Measurements from ENCODE around the gene CD276.
A peak's percentile ranks its signal among the peaks of the same experiment; 100 is the strongest.

The CD276 gene

DNA sequence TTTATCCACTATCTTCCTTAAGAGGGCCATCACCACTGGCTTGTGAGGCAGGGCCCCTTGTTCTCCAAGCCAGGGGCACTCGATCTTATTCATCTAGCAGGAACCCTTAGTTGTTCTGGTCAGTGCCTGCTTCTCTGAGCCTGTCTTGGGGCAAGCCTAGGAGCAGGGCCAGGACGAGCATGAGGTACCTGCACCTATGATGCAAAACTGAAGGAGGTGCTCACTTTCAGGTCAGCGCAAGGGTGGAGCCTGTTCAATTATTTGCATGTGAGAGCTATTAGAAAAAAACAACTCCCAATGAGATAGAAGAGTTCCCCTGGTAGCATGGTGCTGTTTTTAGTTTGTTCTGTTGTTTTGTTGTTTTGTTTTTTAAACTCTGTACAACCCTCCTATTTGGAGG is 5.0 kb upstream of the CD276 start:
- TF ChIP-seq ZFX (IDR thresholded peaks at IDR 0.05; ENCODE audit: borderline replicate concordance), result no peak
- TF ChIP-seq, protein P1, sequence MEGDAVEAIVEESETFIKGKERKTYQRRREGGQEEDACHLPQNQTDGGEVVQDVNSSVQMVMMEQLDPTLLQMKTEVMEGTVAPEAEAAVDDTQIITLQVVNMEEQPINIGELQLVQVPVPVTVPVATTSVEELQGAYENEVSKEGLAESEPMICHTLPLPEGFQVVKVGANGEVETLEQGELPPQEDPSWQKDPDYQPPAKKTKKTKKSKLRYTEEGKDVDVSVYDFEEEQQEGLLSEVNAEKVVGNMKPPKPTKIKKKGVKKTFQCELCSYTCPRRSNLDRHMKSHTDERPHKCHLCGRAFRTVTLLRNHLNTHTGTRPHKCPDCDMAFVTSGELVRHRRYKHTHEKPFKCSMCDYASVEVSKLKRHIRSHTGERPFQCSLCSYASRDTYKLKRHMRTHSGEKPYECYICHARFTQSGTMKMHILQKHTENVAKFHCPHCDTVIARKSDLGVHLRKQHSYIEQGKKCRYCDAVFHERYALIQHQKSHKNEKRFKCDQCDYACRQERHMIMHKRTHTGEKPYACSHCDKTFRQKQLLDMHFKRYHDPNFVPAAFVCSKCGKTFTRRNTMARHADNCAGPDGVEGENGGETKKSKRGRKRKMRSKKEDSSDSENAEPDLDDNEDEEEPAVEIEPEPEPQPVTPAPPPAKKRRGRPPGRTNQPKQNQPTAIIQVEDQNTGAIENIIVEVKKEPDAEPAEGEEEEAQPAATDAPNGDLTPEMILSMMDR (IDR thresholded peaks at IDR 0.05), result no peak
- no peak overlapping the region for H3K27ac ChIP-seq

DNA sequence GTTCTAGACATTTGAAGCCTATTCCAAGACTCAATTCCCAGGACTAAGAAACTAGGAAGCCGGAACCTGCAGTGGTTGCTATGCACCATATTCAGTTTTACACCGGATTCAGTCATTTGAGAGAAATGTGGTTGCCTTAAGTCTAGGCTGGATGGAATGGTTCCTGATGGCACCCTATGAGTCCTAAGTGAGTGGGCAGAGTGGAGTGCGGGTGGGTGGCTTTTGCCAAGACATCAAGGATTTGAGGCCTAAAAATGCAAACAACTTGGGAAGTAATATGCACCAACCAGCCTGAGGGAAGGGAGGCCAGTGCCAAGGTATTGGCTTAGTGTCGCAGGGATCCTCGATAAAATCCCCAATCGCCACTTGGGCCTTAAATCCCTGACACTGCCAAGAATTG is 4.2 kb upstream of the CD276 start:
- no peak overlapping the region for H3K27ac ChIP-seq
- no peak for TF ChIP-seq ZFX (IDR thresholded peaks at IDR 0.05; ENCODE audit: borderline replicate concordance)
- TF ChIP-seq, protein P1 (IDR thresholded peaks at IDR 0.05), result no peak

- TF ChIP-seq ZFX (IDR thresholded peaks at IDR 0.05; ENCODE audit: borderline replicate concordance), result no peak
- TF ChIP-seq, protein P1 (IDR thresholded peaks at IDR 0.05), result no peak
- no peak overlapping the region for H3K27ac ChIP-seq
These were observed 3.6 kb upstream of the CD276 start for GRCh38 chr15:73680549-73680948.

- TF ChIP-seq, protein P1 (IDR thresholded peaks at IDR 0.05), result no peak
- TF ChIP-seq ZFX (IDR thresholded peaks at IDR 0.05; ENCODE audit: borderline replicate concordance), result no peak
- H3K27ac ChIP-seq, result no peak overlapping the region
These were observed 3.1 kb upstream of the CD276 start for GRCh38 chr15:73681063-73681462.

GRCh38 chr15:73681856-73682599 is 2.2 kb upstream of the CD276 start:
- no peak overlapping the region for H3K27ac ChIP-seq
- TF ChIP-seq, protein P1 (IDR thresholded peaks at IDR 0.05), result no peak
- no peak for TF ChIP-seq ZFX (IDR thresholded peaks at IDR 0.05; ENCODE audit: borderline replicate concordance)

- no peak for TF ChIP-seq ZFX (IDR thresholded peaks at IDR 0.05; ENCODE audit: borderline replicate concordance)
- H3K27ac ChIP-seq, result peak overlapping the region; percentile 73; the same call in 1 of the 2 replicates
These were observed 1.5 kb upstream of the CD276 start for GRCh38 chr15:73682600-73683090.

GRCh38 chr15:73683257-73683776 is 866 bp upstream of the CD276 start:
- TF ChIP-seq, protein P1 (IDR thresholded peaks at IDR 0.05), result peak; percentile 21; the same call in 1 of the 2 replicates
- no peak for TF ChIP-seq ZFX (IDR thresholded peaks at IDR 0.05; ENCODE audit: borderline replicate concordance)
- peak overlapping the region; percentile 73 for H3K27ac ChIP-seq
